Measurements from ENCODE around the gene AFF3. TPM values are rescaled to one million over a fixed set of nuclear protein-coding genes. Genes with fewer than 3 reads are reported as not detected.

The AFF3 gene
- total RNA-seq, 1 experiment from 2014 or later = 0.61 TPM

GRCh38 chr2:99656994-99657393 is 485.4 kb downstream of the AFF3 start:
- no peaks in the 10 kb centered on the region for H3K36me3 ChIP-seq (ENCODE audit: control insufficient read depth in 1 of 2, insufficient read depth in 2 of 2, low read length in 2 of 2)
- ATAC-seq = no peak
- peaks cover 21% of the 10 kb centered on the region for H3K27me3 ChIP-seq (ENCODE audit: insufficient read depth, low read length)
- H3K27ac ChIP-seq (ENCODE audit: low read depth, low read length) = no peak overlapping the region
- H3K9ac ChIP-seq (ENCODE audit: low read length) = no peak overlapping the region
- no peaks in the 10 kb centered on the region for H3K9me3 ChIP-seq (ENCODE audit: control insufficient read depth in 1 of 2, insufficient read depth in 1 of 2, low read depth in 1 of 2, low read length in 2 of 2)
- no peaks in the 10 kb centered on the region for H3K9me2 ChIP-seq (ENCODE audit: insufficient read depth)
- no peak overlapping the region for H3K4me3 ChIP-seq (replicated peaks in 1 of 2; ENCODE audit: low read depth in 1 of 2, low read length in 2 of 2)
- RAD21 ChIA-PET (ENCODE audit: low non-redundant PET in 1 of 2, low total read pairs in 2 of 2, uncharacterized antibody in 2 of 2, unreplicated experiment in 2 of 2) = no interaction called here
- H4K20me1 ChIP-seq (ENCODE audit: insufficient read depth) = no peaks in the 10 kb centered on the region
- BruUV-seq (replicated peaks) = no TSS peak
- no peak overlapping the region for H2AFZ ChIP-seq (ENCODE audit: low read depth, low read length, poor library complexity, severe bottlenecking)
- intact Hi-C loops (cut with micrococcal nuclease) = no loop called here
- no peak for TF ChIP-seq CEBPB (IDR thresholded peaks at IDR 0.05; ENCODE audit: low read depth)
- TF ChIP-seq EZH2 (IDR thresholded peaks at IDR 0.05) = no peak
- no peak for TF ChIP-seq JUND (IDR thresholded peaks at IDR 0.05)
- no peak for TF ChIP-seq YY1 (IDR thresholded peaks at IDR 0.05; ENCODE audit: extremely low read depth, insufficient replicate concordance, low read depth, low read length)
- TF ChIP-seq SRF (IDR thresholded peaks at IDR 0.05; ENCODE audit: low read depth) = no peak
- TF ChIP-seq SIN3A (IDR thresholded peaks at IDR 0.05; ENCODE audit: low read depth) = no peak
- no peak for TF ChIP-seq ATF3 (IDR thresholded peaks at IDR 0.05)
- TF ChIP-seq ZNF274 (IDR thresholded peaks at IDR 0.05; ENCODE audit: low read depth, low read length) = no peak
- TF ChIP-seq SP1 (IDR thresholded peaks at IDR 0.05; ENCODE audit: low read depth) = no peak
- no peak for TF ChIP-seq ZFX (IDR thresholded peaks at IDR 0.05)
- no peak for TF ChIP-seq TCF7L2 (IDR thresholded peaks at IDR 0.05; ENCODE audit: borderline replicate concordance, extremely low read depth, insufficient read depth, insufficient read length)
- TF ChIP-seq, protein P1, sequence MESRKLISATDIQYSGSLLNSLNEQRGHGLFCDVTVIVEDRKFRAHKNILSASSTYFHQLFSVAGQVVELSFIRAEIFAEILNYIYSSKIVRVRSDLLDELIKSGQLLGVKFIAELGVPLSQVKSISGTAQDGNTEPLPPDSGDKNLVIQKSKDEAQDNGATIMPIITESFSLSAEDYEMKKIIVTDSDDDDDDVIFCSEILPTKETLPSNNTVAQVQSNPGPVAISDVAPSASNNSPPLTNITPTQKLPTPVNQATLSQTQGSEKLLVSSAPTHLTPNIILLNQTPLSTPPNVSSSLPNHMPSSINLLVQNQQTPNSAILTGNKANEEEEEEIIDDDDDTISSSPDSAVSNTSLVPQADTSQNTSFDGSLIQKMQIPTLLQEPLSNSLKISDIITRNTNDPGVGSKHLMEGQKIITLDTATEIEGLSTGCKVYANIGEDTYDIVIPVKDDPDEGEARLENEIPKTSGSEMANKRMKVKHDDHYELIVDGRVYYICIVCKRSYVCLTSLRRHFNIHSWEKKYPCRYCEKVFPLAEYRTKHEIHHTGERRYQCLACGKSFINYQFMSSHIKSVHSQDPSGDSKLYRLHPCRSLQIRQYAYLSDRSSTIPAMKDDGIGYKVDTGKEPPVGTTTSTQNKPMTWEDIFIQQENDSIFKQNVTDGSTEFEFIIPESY (IDR thresholded peaks at IDR 0.05; ENCODE audit: extremely low read depth, insufficient replicate concordance, low read length) = no peak
- TF ChIP-seq CBX3 (IDR thresholded peaks at IDR 0.05; ENCODE audit: low read depth) = no peak
- no peak for TF ChIP-seq FOSL1 (IDR thresholded peaks at IDR 0.05; ENCODE audit: low read depth)
- CTCF ChIA-PET = no interaction called here
- no peaks in the 10 kb centered on the region for H3K4me1 ChIP-seq (ENCODE audit: control insufficient read depth in 1 of 2, insufficient read depth in 2 of 2, low read length in 2 of 2)
- no peak overlapping the region for H3K4me2 ChIP-seq (ENCODE audit: low read length)
- POLR2A ChIA-PET = no interaction called here
- no peaks in the 10 kb centered on the region for H3K79me2 ChIP-seq (ENCODE audit: insufficient read depth, low read length)
- DNase-seq (ENCODE audit: low read depth, low spot score) = no peak

Measured in HCT116 (cell line).